Activated CD8-positive, alpha-beta memory T cell treated with anti-CD3 and anti-CD28 coated beads, Interleukin-2, amount 50 U/mL, for 1 hour (primary cell): ENCODE measurements around the gene MCM8.

Experiments
- DNase-seq: peaks from one replicate; pipeline ENCODE4 v3.0.0-alpha.2; 2020; ENCODE audit errors: extremely low read depth

MCM8 gene

DNA sequence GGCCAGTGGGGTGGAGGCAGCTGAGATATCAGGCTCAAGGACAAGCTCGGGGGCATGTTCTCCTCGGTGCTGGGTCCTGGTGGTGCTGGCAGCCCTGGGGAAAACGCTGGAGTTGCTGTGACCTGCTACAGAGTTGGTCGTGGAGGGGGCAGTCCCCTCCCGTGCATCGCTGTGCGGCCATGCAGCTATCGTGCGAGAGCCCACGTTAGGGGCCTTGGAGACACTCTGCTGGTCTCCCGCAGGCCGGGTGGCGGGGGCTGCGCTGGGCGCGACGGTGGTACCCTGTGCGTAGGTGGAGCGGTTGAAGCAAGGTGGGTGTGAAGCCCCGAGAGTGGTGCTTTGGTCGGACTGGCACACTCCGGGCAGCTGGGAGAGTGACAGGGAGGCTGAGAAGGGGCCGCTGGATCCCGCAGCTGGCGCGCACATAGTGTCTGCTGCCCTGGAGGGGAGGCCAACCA, 91.4 kb downstream of the MCM8 start:
- no peak for DNase-seq

DNA sequence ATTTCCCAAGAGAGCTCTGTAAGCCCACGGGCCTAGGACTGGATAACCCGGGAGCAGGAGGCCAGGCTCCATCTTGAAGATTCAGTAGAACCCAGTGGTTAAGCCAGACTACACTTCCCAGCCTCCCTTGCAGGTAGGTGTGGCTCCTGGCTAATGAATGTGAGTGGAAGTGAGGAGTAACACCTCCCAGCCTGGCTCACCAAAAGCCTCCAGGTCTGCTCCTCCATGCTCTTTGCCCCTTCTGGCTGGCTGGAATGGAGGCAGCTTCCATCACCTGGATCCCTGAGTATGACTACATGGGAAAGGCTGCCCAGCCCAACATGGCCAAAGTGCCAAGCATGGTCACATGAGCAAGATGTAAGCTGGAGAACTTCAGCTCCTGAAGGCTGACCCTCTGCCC, 93.7 kb downstream of the MCM8 start:
- no peak for DNase-seq

DNA sequence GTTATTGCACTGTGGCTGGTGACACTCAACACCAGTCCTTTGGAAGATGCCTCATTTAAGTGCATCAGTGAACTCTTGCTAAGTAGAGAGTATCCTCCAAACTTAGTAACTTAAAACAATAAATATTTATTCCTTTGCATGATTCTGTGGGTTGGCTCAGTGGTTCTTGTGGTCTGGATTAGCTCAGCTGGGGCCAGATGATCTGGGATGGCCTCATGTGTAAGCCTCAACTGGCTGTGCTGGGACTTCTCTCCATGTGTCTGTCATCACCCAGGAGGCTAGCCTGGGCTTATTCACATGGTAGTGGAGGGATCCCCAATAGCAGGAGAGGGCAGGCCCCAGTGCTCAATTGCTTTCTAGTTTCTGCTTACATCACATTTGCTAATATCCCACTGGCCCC, 95.1 kb downstream of the MCM8 start:
- DNase-seq: no peak

DNA sequence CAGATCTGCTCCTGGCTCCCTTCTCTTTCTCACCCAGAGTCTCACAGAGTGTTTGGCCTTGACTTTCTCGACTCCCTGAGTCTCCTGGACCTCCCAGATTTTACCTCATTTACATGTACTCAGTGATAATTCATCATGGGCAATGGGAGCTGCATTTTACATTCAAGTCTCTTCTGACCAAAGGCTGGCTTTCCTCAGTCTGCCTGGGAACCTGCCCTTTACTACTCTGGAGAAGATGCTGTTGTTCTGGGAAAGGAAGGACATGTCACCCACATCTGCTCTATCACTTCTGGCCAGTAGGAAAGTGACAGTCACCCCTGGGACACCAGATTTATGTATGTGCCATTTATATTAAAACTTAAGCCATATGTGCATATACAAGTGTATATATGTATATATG, 96.0 kb downstream of the MCM8 start:
- DNase-seq: no peak

DNA sequence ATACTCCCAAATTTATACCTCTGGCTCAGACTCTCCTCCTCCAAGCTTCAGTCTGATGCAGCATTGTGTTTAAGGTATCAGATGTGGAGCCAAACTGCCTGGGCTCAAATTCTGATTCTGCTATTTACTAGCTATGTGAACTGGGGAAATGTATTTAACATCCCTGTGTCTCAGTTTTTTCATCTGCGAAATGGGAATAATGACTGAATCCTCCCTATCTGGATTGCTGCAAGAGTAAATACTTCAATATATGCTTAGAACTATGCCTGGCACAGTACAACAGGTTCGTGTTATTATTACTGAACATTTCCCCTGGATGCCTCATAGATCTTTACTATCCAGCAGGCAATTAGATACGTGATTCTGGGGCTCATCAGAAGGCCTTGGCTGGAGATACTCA, 97.9 kb downstream of the MCM8 start:
- DNase-seq: no peak
